Suppressor macrophage treated with lipopolysaccharide for 4 hours (primary cell): ENCODE data around the gene GPC1.

Source experiments
- DNase-seq: peaks from one replicate; pipeline ENCODE4 v3.0.0-alpha.2; 2020

Gene GPC1

GRCh38 chr2:240502430-240503121 is 67.1 kb downstream of the GPC1 start:
- no peak for DNase-seq

- DNase-seq: no peak
Measured at GRCh38 chr2:240503375-240503774, 67.9 kb downstream of the GPC1 start.

GRCh38 chr2:240503848-240504247 is 68.4 kb downstream of the GPC1 start:
- DNase-seq: no peak

- no peak for DNase-seq
Measured at GRCh38 chr2:240505910-240506309, 70.4 kb downstream of the GPC1 start.

- DNase-seq: no peak
Measured at GRCh38 chr2:240506406-240507059, 71.1 kb downstream of the GPC1 start.

GRCh38 chr2:240507060-240507777 is 71.8 kb downstream of the GPC1 start:
- DNase-seq: no peak

GRCh38 chr2:240507778-240508251 is 72.4 kb downstream of the GPC1 start:
- DNase-seq: no peak

GRCh38 chr2:240508832-240509545 is 73.5 kb downstream of the GPC1 start:
- DNase-seq: no peak

- DNase-seq: no peak
Measured at GRCh38 chr2:240509667-240510512, 74.4 kb downstream of the GPC1 start.

- no peak for DNase-seq
Measured at GRCh38 chr2:240510513-240511210, 75.2 kb downstream of the GPC1 start.

GRCh38 chr2:240511351-240512108 is 76.1 kb downstream of the GPC1 start:
- no peak for DNase-seq

- no peak for DNase-seq
Measured at GRCh38 chr2:240512109-240512485, 76.6 kb downstream of the GPC1 start.

GRCh38 chr2:240512666-240513535 is 77.4 kb downstream of the GPC1 start:
- no peak for DNase-seq

- peak; percentile 95 for DNase-seq
Measured at GRCh38 chr2:240513549-240514287, 78.3 kb downstream of the GPC1 start.

GRCh38 chr2:240514631-240515030 is 79.2 kb downstream of the GPC1 start:
- DNase-seq: no peak

- no peak for DNase-seq
Measured at GRCh38 chr2:240517342-240517741, 81.9 kb downstream of the GPC1 start.
